Measurements from ENCODE around the gene ERLEC1.
"Not testable (repeated sequence)": the region's sequence is repeated elsewhere in the genome, so short reads cannot be mapped to it uniquely, and the experiment has no call there.

ERLEC1 gene

GRCh38 chr2:53829273-53829979, 42.6 kb downstream of the ERLEC1 start:
- no peak for DNase-seq (ENCODE audit: low read depth in 2 of 2)

GRCh38 chr2:53829980-53830290, 43.1 kb downstream of the ERLEC1 start:
- not testable (repeated sequence) for DNase-seq (ENCODE audit: low read depth in 2 of 2)

GRCh38 chr2:53840580-53840979, 53.7 kb downstream of the ERLEC1 start:
- DNase-seq (ENCODE audit: low read depth in 2 of 2) = no peak

- DNase-seq (ENCODE audit: low read depth in 2 of 2) = not testable (repeated sequence)
Observed at GRCh38 chr2:53841651-53842050, 54.8 kb downstream of the ERLEC1 start.

- DNase-seq (ENCODE audit: low read depth in 2 of 2) = no peak
Observed at GRCh38 chr2:53842891-53843290, 56.0 kb downstream of the ERLEC1 start.

GRCh38 chr2:53843595-53843994, 56.8 kb downstream of the ERLEC1 start:
- DNase-seq (ENCODE audit: low read depth in 2 of 2) = no peak

- no peak for DNase-seq (ENCODE audit: low read depth in 2 of 2)
Observed at GRCh38 chr2:53848062-53848461, 61.2 kb downstream of the ERLEC1 start.

- DNase-seq (ENCODE audit: low read depth in 2 of 2) = not testable (repeated sequence)
Observed at GRCh38 chr2:53851052-53851757, 64.4 kb downstream of the ERLEC1 start.

- DNase-seq (ENCODE audit: low read depth in 2 of 2) = no peak
Observed at GRCh38 chr2:53852532-53852931, 65.7 kb downstream of the ERLEC1 start.

GRCh38 chr2:53854678-53855077, 67.8 kb downstream of the ERLEC1 start:
- no peak for DNase-seq (ENCODE audit: low read depth in 2 of 2)

- no peak for DNase-seq (ENCODE audit: low read depth in 2 of 2)
Observed at GRCh38 chr2:53856272-53856671, 69.4 kb downstream of the ERLEC1 start.

- DNase-seq (ENCODE audit: low read depth in 2 of 2) = no peak
Observed at GRCh38 chr2:53859206-53860181, 72.7 kb downstream of the ERLEC1 start, which contains the start of gene GPR75. Gene GPR75 (minus strand): TSS chr2:53859967. CDS start chr2:53854756, 5,211 bp downstream.

- DNase-seq (ENCODE audit: low read depth in 2 of 2) = no peak
Observed at GRCh38 chr2:53861824-53862223, 75.0 kb downstream of the ERLEC1 start.

GRCh38 chr2:53863538-53864227, 76.8 kb downstream of the ERLEC1 start:
- no peak for DNase-seq (ENCODE audit: low read depth in 2 of 2)

GRCh38 chr2:53865264-53865663, 78.4 kb downstream of the ERLEC1 start:
- DNase-seq (ENCODE audit: low read depth in 2 of 2) = no peak

- no peak for DNase-seq (ENCODE audit: low read depth in 2 of 2)
Observed at GRCh38 chr2:53865962-53866361, 79.1 kb downstream of the ERLEC1 start.

GRCh38 chr2:53867169-53867568, 80.3 kb downstream of the ERLEC1 start:
- DNase-seq (ENCODE audit: low read depth in 2 of 2) = no peak

- no peak for DNase-seq (ENCODE audit: low read depth in 2 of 2)
Observed at GRCh38 chr2:53867773-53868172, 80.9 kb downstream of the ERLEC1 start.

All from fibroblast of skin of left quadriceps (primary cell).